Myocyte (in vitro differentiated cells): ENCODE measurements around the gene CLNK. TPM values are rescaled to one million over a fixed set of nuclear protein-coding genes. Genes with fewer than 3 reads are reported as not detected.
"Not testable (repeated sequence)": the region's sequence is repeated elsewhere in the genome, so short reads cannot be mapped to it uniquely, and the experiment has no call there.

Source experiments
- DNase-seq: peaks from one replicate; pipeline ENCODE4 v3.0.0-alpha.2; 2012; ENCODE audit warnings: low read depth
- total RNA-seq: library from RNA; depleted of rRNA; stranded (reverse); fragments of >200 nt; gene quantifications from 2 replicates; pipeline ENCODE4 v1.2.3, GENCODE V29; 2014

The CLNK gene
- total RNA-seq, 1 donor from 2014 or later, result not detected

GRCh38 chr4:10579648-10580047, 104.9 kb downstream of the CLNK start:
- no peak for DNase-seq

- DNase-seq, result no peak
Measured at GRCh38 chr4:10577508-10578426, 106.8 kb downstream of the CLNK start.

GRCh38 chr4:10577018-10577417, 107.5 kb downstream of the CLNK start:
- no peak for DNase-seq

- DNase-seq, result no peak
Measured at GRCh38 chr4:10576236-10576635, 108.3 kb downstream of the CLNK start.

- DNase-seq, result no peak
Measured at GRCh38 chr4:10575414-10575813, 109.2 kb downstream of the CLNK start.

- not testable (repeated sequence) for DNase-seq
Measured at GRCh38 chr4:10574553-10574952, 110.0 kb downstream of the CLNK start.

GRCh38 chr4:10571909-10572308, 112.7 kb downstream of the CLNK start:
- DNase-seq, result no peak

- DNase-seq, result no peak
Measured at GRCh38 chr4:10569491-10569890, 115.1 kb downstream of the CLNK start.

GRCh38 chr4:10567766-10568165, 116.8 kb downstream of the CLNK start:
- DNase-seq, result no peak

GRCh38 chr4:10565166-10565780, 119.3 kb downstream of the CLNK start:
- no peak for DNase-seq

- DNase-seq, result peak; percentile 68
Measured at GRCh38 chr4:10554694-10555093, 129.9 kb downstream of the CLNK start.

GRCh38 chr4:10554121-10554520, 130.4 kb downstream of the CLNK start:
- DNase-seq, result no peak

- no peak for DNase-seq
Measured at GRCh38 chr4:10552591-10553280, 131.8 kb downstream of the CLNK start.

GRCh38 chr4:10535912-10536311, 148.7 kb downstream of the CLNK start:
- DNase-seq, result peak; percentile 21

- DNase-seq, result no peak
Measured at GRCh38 chr4:10534820-10535219, 149.7 kb downstream of the CLNK start.

- no peak for DNase-seq
Measured at GRCh38 chr4:10532155-10532554, 152.4 kb downstream of the CLNK start.

- no peak for DNase-seq
Measured at GRCh38 chr4:10530137-10530786, 154.3 kb downstream of the CLNK start.

GRCh38 chr4:10529291-10530136, 155.1 kb downstream of the CLNK start:
- DNase-seq, result no peak

- no peak for DNase-seq
Measured at GRCh38 chr4:10527438-10527837, 157.1 kb downstream of the CLNK start.

- no peak for DNase-seq
Measured at GRCh38 chr4:10526429-10527222, 157.9 kb downstream of the CLNK start.
